GM12873 (cell line): ENCODE results near the gene DCD.

Experiments used
- TF ChIP-seq, protein P1 (sequence below): IDR thresholded peaks from 2 replicates; pipeline ENCODE4 v1.5.1; 2012; ENCODE audit warnings: low read depth, mild to moderate bottlenecking, moderate library complexity, low read length, control low read depth; ENCODE audit not compliant: insufficient read depth; ENCODE audit errors: missing control alignments

The DCD gene

DNA sequence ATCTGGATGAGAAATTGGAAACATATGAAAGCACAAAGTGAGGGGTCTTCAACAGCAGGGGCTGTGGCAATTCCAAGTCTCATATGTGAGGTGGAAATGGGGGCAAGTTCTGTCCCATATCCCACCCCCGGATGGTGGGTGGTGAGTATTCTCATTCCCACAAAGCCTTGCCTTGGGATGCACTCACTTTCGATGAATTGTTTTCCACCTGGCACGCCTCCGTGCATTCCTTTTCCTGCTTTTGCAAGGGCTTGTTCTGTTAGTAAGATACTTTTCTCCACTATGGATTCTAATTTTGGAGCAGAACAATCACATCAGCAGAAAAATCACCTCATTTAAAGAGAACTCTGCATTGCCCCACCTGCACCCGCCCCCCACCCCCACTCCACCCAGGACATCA, 16.6 kb downstream of the DCD start:
- TF ChIP-seq, protein P1, sequence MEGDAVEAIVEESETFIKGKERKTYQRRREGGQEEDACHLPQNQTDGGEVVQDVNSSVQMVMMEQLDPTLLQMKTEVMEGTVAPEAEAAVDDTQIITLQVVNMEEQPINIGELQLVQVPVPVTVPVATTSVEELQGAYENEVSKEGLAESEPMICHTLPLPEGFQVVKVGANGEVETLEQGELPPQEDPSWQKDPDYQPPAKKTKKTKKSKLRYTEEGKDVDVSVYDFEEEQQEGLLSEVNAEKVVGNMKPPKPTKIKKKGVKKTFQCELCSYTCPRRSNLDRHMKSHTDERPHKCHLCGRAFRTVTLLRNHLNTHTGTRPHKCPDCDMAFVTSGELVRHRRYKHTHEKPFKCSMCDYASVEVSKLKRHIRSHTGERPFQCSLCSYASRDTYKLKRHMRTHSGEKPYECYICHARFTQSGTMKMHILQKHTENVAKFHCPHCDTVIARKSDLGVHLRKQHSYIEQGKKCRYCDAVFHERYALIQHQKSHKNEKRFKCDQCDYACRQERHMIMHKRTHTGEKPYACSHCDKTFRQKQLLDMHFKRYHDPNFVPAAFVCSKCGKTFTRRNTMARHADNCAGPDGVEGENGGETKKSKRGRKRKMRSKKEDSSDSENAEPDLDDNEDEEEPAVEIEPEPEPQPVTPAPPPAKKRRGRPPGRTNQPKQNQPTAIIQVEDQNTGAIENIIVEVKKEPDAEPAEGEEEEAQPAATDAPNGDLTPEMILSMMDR, result no peak

DNA sequence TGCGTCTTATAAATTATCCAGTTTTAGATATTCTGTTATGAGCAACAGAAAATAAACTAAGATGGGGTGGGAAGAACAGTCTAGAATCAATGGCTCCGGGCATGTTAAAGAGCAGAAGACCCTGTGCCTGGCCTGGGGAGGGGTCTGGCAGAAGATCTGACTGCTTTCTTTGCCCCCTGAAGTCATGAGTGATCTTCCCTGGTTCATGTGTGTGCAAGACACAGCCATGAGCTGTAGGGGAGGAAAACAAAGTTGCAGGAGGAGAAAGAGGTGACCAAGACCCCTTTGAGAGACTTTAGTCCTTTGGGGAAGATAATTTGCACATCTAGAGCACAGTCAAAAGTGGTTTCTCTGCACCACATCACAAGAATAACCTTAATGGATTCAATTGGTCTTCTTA, 18.2 kb downstream of the DCD start:
- TF ChIP-seq, protein P1, result no peak

DNA sequence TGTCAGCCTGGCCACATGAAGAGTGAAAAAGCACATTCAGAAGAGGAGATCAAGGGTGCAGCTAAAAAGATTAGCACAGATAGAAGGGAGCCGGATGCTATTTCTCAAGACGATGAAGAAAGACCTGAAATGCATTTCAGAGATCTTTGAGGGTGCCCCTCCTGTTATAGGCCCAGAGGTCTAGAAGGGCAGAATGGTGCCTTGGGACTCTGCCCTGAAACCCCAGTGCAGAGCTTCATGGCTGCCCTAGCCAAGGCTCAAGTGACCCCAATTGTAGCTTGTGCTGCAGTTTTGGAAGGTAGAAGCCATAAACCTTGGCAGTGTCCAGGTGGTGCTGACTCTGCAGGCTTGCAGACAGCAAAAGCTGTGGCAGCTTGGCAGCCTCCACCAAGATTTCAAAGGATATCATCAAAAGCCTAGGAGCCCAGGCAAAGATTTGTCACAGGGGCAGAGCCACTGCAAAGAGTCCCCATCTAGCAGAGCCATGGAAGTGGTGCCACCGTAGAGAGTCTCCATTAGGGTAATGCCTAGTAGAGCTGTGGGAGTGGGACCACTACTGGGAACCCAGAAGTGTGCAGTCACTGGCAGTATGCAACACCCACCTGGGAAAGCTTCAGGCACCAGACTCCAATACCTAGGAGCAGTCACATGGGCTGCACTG, 19.8 kb downstream of the DCD start:
- TF ChIP-seq, protein P1, result no peak

DNA sequence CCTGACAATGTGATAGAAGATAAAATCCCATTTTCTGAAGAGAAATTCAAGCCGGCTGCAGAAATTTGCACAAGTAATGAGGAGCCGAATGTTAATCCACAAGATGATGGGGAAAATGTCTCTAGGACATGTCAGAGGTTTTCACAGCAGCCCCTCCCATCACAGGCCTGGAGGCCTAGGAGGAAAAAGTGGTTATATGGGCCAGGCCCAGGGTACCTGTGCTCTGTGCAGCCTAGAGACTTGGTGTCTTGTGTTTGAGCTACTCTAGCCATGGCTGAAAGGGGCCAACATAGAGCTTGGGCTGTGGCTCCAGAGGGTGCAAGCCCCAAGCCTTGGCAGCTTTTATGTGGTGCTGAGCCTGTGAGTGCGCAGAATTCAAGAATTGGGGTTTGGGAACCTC, 20.9 kb downstream of the DCD start:
- TF ChIP-seq, protein P1, result no peak

DNA sequence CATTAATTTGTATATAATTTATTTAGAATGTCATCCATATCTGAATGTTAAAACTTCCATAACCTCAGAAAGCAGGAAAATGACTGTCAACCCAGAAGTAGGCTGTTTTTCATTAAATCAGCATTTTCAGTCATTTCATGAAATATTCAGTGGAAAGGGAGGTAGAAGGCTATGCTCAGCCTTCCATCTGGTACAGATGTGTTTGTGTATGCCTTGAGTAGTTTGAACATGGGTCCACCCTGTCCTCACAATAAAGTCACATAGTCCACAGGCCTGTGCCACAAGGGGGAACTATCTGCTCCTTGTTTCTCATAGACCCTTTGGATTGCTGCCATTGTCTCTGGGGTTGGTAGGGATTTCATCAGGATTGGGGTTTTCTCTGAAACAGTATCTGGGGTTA, 22.6 kb downstream of the DCD start:
- TF ChIP-seq, protein P1, result no peak

DNA sequence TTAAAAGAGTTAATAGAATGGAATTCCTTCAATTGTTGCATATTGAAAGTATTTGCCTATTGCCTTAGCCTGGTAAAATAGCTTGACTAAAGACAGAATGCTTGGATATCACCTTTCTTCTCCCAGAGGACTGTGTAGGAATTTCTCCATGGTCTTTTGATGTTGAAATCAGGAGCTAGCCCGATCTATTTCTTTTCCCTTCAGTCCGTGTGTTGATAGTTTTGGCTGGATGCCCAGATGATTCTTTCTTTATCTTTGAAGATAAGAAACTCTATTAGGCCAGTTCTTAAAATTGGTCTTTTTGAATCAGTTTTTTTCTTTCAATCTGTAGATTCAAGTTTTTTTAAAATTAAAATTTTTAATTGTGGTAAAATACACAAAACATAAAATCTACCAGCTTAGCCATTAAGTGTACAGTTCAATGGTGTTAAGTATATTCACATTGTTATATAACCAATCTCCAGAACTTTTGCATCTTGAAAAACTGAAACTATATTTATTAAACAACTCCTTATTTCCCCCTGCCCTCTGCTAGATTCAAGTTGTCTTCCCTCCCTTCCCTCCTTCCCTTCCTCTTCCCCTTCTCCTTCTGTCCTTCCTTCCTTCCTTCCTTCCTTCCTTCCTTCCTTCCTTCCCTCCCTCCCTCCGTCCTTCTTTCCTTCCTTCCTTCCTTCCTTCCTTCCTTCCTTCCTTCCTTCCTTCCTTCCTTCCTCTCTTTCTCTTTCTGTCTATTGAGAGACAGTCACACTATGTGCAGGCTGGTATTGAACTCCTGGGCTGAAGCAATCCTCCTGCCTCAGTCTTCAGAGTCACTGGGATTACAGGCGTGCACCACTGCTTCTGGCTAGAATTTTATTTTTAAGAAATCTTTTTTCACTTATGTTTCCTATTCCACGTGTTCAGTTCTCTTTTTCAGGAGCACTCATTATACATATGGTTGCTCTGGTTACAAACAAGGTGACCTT, 23.6 kb downstream of the DCD start:
- TF ChIP-seq, protein P1, result no peak

DNA sequence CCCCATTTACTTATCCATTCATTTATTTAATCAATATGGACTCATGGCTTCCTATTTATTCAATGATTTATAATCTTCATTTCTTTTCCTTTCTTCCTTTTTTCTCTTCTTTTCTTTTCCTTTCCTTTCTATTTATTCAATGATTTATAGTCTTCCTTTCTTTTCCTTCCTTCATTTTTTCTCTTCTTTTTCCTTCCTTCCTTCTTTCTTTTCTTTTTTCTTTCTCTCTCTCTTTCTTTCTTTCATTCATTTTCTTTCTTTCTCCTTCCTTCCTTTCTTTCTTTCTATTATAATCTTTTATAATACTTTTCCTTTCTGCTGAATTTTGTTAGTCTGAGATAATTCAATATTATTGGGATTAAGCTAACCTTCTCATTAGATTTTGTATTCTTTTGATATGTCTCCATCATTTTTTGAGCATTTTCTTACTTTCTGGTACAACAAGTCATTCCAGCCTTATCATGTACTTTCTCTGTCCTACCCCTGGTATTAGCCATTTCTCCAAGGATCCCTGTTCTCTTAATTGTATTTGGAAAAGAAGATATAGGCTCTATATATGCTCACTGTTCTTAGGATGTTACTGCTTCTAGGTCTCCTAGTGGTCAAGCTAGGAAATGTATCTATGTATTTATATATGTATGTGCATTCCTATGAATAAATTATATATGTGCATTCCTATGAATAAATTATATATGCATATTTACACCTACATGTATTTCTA, 25.5 kb downstream of the DCD start:
- TF ChIP-seq, protein P1, result peak; percentile 21
